ENCODE data around the gene RBFOX2. TPM values are rescaled to one million over a fixed set of nuclear protein-coding genes. Genes with fewer than 3 reads are reported as not detected.
"Not testable (repeated sequence)": the region's sequence is repeated elsewhere in the genome, so short reads cannot be mapped to it uniquely, and the experiment has no call there.

RBFOX2 gene
- total RNA-seq, 2 experiments from 2014 or later = 1.9 to 2.4 TPM

GRCh38 chr22:36075230-36075629 is 46.6 kb upstream of the RBFOX2 start:
- Histone ChIP-seq H3K9me3 (ENCODE audit: control insufficient read depth in 1 of 2, insufficient read depth in 1 of 2, low read length in 2 of 2) (no peaks in the 10 kb centered on the region), H3K27me3 (ENCODE audit: control insufficient read depth in 1 of 2, insufficient read depth in 2 of 2, low read length in 2 of 2) (no peaks in the 10 kb centered on the region), H3K36me3 (ENCODE audit: insufficient read depth, low read length) (no peaks in the 10 kb centered on the region), H3K4me3 (ENCODE audit: low read length) (no peak overlapping the region), H3K4me1 (ENCODE audit: insufficient read depth, low read length) (no peaks in the 10 kb centered on the region), H3K27ac (ENCODE audit: low read depth in 1 of 2, low read length in 2 of 2) (no peak overlapping the region)
- Mint-ChIP-seq H3K4me1 (ENCODE audit: low read depth) (no peaks in the 10 kb centered on the region), H3K9me3 (no peaks in the 10 kb centered on the region), H3K4me3 (no peak overlapping the region), H3K27me3 (no peaks in the 10 kb centered on the region), H3K27ac (no peak overlapping the region), H3K36me3 (ENCODE audit: low read depth) (no peaks in the 10 kb centered on the region)
- DNase-seq (no peak), ATAC-seq (ENCODE audit: poor library complexity) (no peak)
- CTCF ChIA-PET = no interaction called here
- POLR2A ChIA-PET = no interaction called here
- TF ChIP-seq, protein P1, sequence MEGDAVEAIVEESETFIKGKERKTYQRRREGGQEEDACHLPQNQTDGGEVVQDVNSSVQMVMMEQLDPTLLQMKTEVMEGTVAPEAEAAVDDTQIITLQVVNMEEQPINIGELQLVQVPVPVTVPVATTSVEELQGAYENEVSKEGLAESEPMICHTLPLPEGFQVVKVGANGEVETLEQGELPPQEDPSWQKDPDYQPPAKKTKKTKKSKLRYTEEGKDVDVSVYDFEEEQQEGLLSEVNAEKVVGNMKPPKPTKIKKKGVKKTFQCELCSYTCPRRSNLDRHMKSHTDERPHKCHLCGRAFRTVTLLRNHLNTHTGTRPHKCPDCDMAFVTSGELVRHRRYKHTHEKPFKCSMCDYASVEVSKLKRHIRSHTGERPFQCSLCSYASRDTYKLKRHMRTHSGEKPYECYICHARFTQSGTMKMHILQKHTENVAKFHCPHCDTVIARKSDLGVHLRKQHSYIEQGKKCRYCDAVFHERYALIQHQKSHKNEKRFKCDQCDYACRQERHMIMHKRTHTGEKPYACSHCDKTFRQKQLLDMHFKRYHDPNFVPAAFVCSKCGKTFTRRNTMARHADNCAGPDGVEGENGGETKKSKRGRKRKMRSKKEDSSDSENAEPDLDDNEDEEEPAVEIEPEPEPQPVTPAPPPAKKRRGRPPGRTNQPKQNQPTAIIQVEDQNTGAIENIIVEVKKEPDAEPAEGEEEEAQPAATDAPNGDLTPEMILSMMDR (IDR thresholded peaks at IDR 0.05) = no peak
- intact Hi-C loops (cut with DNase I, micrococcal nuclease) = no loop called here

DNA sequence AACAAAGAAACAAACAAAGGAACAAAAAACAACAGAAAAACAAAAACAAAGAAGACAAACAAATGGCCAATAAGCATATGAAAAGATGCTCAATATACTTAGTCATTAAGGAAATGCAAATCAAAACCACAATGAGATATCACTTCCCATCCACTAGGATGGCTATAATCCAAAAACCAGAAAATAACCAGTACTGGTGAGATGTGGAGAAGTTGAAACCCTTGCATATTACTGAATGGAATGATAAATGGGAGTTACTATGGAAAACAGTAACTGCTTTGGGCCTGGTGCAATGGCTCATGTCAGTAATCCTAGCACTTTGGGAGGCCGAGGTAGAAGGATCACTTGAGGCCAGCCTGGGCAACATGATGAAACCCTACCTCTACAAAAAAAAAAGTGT is 44.9 kb upstream of the RBFOX2 start:
- no peak overlapping the region for H3K27ac ChIP-seq (ENCODE audit: low read depth in 1 of 2, low read length in 2 of 2)
- no peak for DNase-seq
- TF ChIP-seq, protein P1 (IDR thresholded peaks at IDR 0.05) = no peak
- ChIA-PET POLR2A (no interaction called here), CTCF (no interaction called here)
- intact Hi-C loops (cut with DNase I, micrococcal nuclease) = no loop called here
- H3K9me3 ChIP-seq (ENCODE audit: control insufficient read depth in 1 of 2, insufficient read depth in 1 of 2, low read length in 2 of 2) = no peaks in the 10 kb centered on the region
- no peak for ATAC-seq (ENCODE audit: poor library complexity)
- H3K4me1 Mint-ChIP-seq (ENCODE audit: low read depth) = no peaks in the 10 kb centered on the region
- H3K4me3 Mint-ChIP-seq = no peak overlapping the region
- H3K27ac Mint-ChIP-seq = no peak overlapping the region
- no peaks in the 10 kb centered on the region for H3K9me3 Mint-ChIP-seq
- H3K4me3 ChIP-seq (ENCODE audit: low read length) = no peak overlapping the region
- no peaks in the 10 kb centered on the region for H3K27me3 Mint-ChIP-seq
- H3K27me3 ChIP-seq (ENCODE audit: control insufficient read depth in 1 of 2, insufficient read depth in 2 of 2, low read length in 2 of 2) = no peaks in the 10 kb centered on the region
- H3K4me1 ChIP-seq (ENCODE audit: insufficient read depth, low read length) = no peaks in the 10 kb centered on the region
- no peaks in the 10 kb centered on the region for H3K36me3 ChIP-seq (ENCODE audit: insufficient read depth, low read length)
- no peaks in the 10 kb centered on the region for H3K36me3 Mint-ChIP-seq (ENCODE audit: low read depth)

GRCh38 chr22:36070645-36071044 is 42.0 kb upstream of the RBFOX2 start:
- H3K9me3 Mint-ChIP-seq; H3K4me1 Mint-ChIP-seq (ENCODE audit: low read depth); H3K4me3 ChIP-seq (ENCODE audit: low read length); H3K27me3 ChIP-seq (ENCODE audit: control insufficient read depth in 1 of 2, insufficient read depth in 2 of 2, low read length in 2 of 2); H3K9me3 ChIP-seq (ENCODE audit: control insufficient read depth in 1 of 2, insufficient read depth in 1 of 2, low read length in 2 of 2); H3K36me3 ChIP-seq (ENCODE audit: insufficient read depth, low read length); H3K36me3 Mint-ChIP-seq (ENCODE audit: low read depth); DNase-seq; H3K4me3 Mint-ChIP-seq; intact Hi-C loops (cut with DNase I, micrococcal nuclease); H3K27ac Mint-ChIP-seq; H3K27me3 Mint-ChIP-seq; ATAC-seq (ENCODE audit: poor library complexity); H3K27ac ChIP-seq (ENCODE audit: low read depth in 1 of 2, low read length in 2 of 2): not testable (repeated sequence)
- peaks cover 11% of the 10 kb centered on the region for H3K4me1 ChIP-seq (ENCODE audit: insufficient read depth, low read length)
- ChIA-PET CTCF (interaction anchor here (0.7 kb wide), 1 partner anchor 436 kb away, joined by 3 read pairs; no protein-coding TSS in a partner anchor), POLR2A (interaction anchor here (0.7 kb wide), 1 partner anchor 66 kb away, joined by 3 read pairs; no protein-coding TSS in a partner anchor)

GRCh38 chr22:36069368-36069767 is 40.7 kb upstream of the RBFOX2 start:
- intact Hi-C loops (cut with DNase I, micrococcal nuclease) = no loop called here
- Histone ChIP-seq H3K27ac (ENCODE audit: low read depth in 1 of 2, low read length in 2 of 2) (no peak overlapping the region), H3K9me3 (ENCODE audit: control insufficient read depth in 1 of 2, insufficient read depth in 1 of 2, low read length in 2 of 2) (no peaks in the 10 kb centered on the region), H3K27me3 (ENCODE audit: control insufficient read depth in 1 of 2, insufficient read depth in 2 of 2, low read length in 2 of 2) (no peaks in the 10 kb centered on the region), H3K4me1 (ENCODE audit: insufficient read depth, low read length) (peaks cover 17% of the 10 kb centered on the region), H3K4me3 (ENCODE audit: low read length) (no peak overlapping the region), H3K36me3 (ENCODE audit: insufficient read depth, low read length) (no peaks in the 10 kb centered on the region)
- POLR2A ChIA-PET = no interaction called here
- ATAC-seq (ENCODE audit: poor library complexity) = no peak
- TF ChIP-seq, protein P1 (IDR thresholded peaks at IDR 0.05) = no peak
- Mint-ChIP-seq H3K27me3 (no peaks in the 10 kb centered on the region), H3K4me1 (ENCODE audit: low read depth) (peaks cover 5% of the 10 kb centered on the region), H3K36me3 (ENCODE audit: low read depth) (no peaks in the 10 kb centered on the region), H3K4me3 (no peak overlapping the region), H3K9me3 (no peaks in the 10 kb centered on the region), H3K27ac (no peak overlapping the region)
- DNase-seq = no peak
- CTCF ChIA-PET = no interaction called here
